ENCODE results near the gene NOS1AP. TPM values are rescaled to one million over a fixed set of nuclear protein-coding genes. Genes with fewer than 3 reads are reported as not detected.
"Not testable (repeated sequence)": the region's sequence is repeated elsewhere in the genome, so short reads cannot be mapped to it uniquely, and the experiment has no call there.

Gene NOS1AP
- polyA plus RNA-seq, 1 experiment, result 0.04 TPM

GRCh38 chr1:162077648-162078299 lies 8.3 kb downstream of the NOS1AP start:
- TF ChIP-seq CTCF (IDR thresholded peaks at IDR 0.05; ENCODE audit: low read depth, low read length), result no peak
- H3K27me3 ChIP-seq (ENCODE audit: control insufficient read depth, insufficient read depth, low read length), result peaks cover 2% of the 10 kb centered on the region
- ChIA-PET POLR2A (no interaction called here), CTCF (no interaction called here)
- H3K9me3 ChIP-seq (ENCODE audit: control insufficient read depth, insufficient read depth, low read length), result no peaks in the 10 kb centered on the region
- no peak overlapping the region for H3K4me3 ChIP-seq (ENCODE audit: low read depth, low read length)
- no peak overlapping the region for H3K27ac ChIP-seq (ENCODE audit: low read depth, low read length)
- DNase-seq (ENCODE audit: low read depth, low spot score), result no peak

GRCh38 chr1:162079030-162079429 lies 9.5 kb downstream of the NOS1AP start:
- H3K27ac ChIP-seq (ENCODE audit: low read depth, low read length), result no peak overlapping the region
- DNase-seq (ENCODE audit: low read depth, low spot score), result no peak
- ChIA-PET POLR2A (no interaction called here), CTCF (no interaction called here)
- no peaks in the 10 kb centered on the region for H3K9me3 ChIP-seq (ENCODE audit: control insufficient read depth, insufficient read depth, low read length)
- no peak overlapping the region for H3K4me3 ChIP-seq (ENCODE audit: low read depth, low read length)
- TF ChIP-seq CTCF (IDR thresholded peaks at IDR 0.05; ENCODE audit: low read depth, low read length), result no peak
- peaks cover 2% of the 10 kb centered on the region for H3K27me3 ChIP-seq (ENCODE audit: control insufficient read depth, insufficient read depth, low read length)

GRCh38 chr1:162080472-162081015 lies 11.1 kb downstream of the NOS1AP start:
- no peak overlapping the region for H3K27ac ChIP-seq (ENCODE audit: low read depth, low read length)
- H3K9me3 ChIP-seq (ENCODE audit: control insufficient read depth, insufficient read depth, low read length), result no peaks in the 10 kb centered on the region
- no peak for DNase-seq (ENCODE audit: low read depth, low spot score)
- H3K27me3 ChIP-seq (ENCODE audit: control insufficient read depth, insufficient read depth, low read length), result peaks cover 2% of the 10 kb centered on the region
- H3K4me3 ChIP-seq (ENCODE audit: low read depth, low read length), result no peak overlapping the region
- CTCF ChIA-PET, result no interaction called here
- POLR2A ChIA-PET, result no interaction called here
- no peak for TF ChIP-seq CTCF (IDR thresholded peaks at IDR 0.05; ENCODE audit: low read depth, low read length)

GRCh38 chr1:162081316-162081715 lies 11.8 kb downstream of the NOS1AP start:
- H3K9me3 ChIP-seq (ENCODE audit: control insufficient read depth, insufficient read depth, low read length), result no peaks in the 10 kb centered on the region
- no peak for DNase-seq (ENCODE audit: low read depth, low spot score)
- H3K27ac ChIP-seq (ENCODE audit: low read depth, low read length), result no peak overlapping the region
- CTCF ChIA-PET, result interaction anchor here (0.6 to 1.0 kb wide), 2 partner anchors 17 to 25 kb away, joined by 3 read pairs; no protein-coding TSS in a partner anchor
- no peak for TF ChIP-seq CTCF (IDR thresholded peaks at IDR 0.05; ENCODE audit: low read depth, low read length)
- POLR2A ChIA-PET, result no interaction called here
- H3K27me3 ChIP-seq (ENCODE audit: control insufficient read depth, insufficient read depth, low read length), result peaks cover 2% of the 10 kb centered on the region
- no peak overlapping the region for H3K4me3 ChIP-seq (ENCODE audit: low read depth, low read length)

- POLR2A ChIA-PET; H3K4me3 ChIP-seq (ENCODE audit: low read depth, low read length); DNase-seq (ENCODE audit: low read depth, low spot score); H3K27me3 ChIP-seq (ENCODE audit: control insufficient read depth, insufficient read depth, low read length); H3K9me3 ChIP-seq (ENCODE audit: control insufficient read depth, insufficient read depth, low read length); H3K27ac ChIP-seq (ENCODE audit: low read depth, low read length): not testable (repeated sequence)
- CTCF ChIA-PET, result interaction anchor here (1.0 kb wide), 1 partner anchor 26 kb away, joined by 3 read pairs; no protein-coding TSS in a partner anchor
These were observed 12.6 kb downstream of the NOS1AP start for GRCh38 chr1:162082080-162082479.
